ENCODE results near the gene FGF23.

GRCh38 chr12:4416276-4416675 lies 36.8 kb upstream of the FGF23 start:
- TF ChIP-seq CTCF (conservative IDR thresholded peaks at IDR 0.05 in 1 of 2, IDR thresholded peaks at IDR 0.05 in 1 of 2; ENCODE audit: low read depth in 1 of 2, low read length in 2 of 2): no peak
- TF ChIP-seq EZH2 (IDR thresholded peaks at IDR 0.05; ENCODE audit: low read length, missing control alignments): no peak

Measured in fibroblast of lung (primary cell).